ENCODE measurements around the gene SLC19A1.

The SLC19A1 gene

GRCh38 chr21:45542242-45542666 is at the start of gene SLC19A1:
TSS of gene SLC19A1 (minus strand) at chr21:45542440. CDS start at chr21:45537959, 4,481 bp downstream.
- DNase-seq (ENCODE audit: low read depth in 2 of 2) = peak in 1 of 2 donors; percentile 59

- DNase-seq (ENCODE audit: low read depth in 2 of 2) = no peak
Observed at GRCh38 chr21:45591619-45592207, 49.5 kb upstream of the SLC19A1 start.

- peak in 1 of 2 donors; percentile 46 for DNase-seq (ENCODE audit: low read depth in 2 of 2)
Observed at GRCh38 chr21:45590726-45591618, 48.7 kb upstream of the SLC19A1 start.

GRCh38 chr21:45590246-45590725 is 48.0 kb upstream of the SLC19A1 start:
- peak; percentile 64 to 68 for DNase-seq (ENCODE audit: low read depth in 2 of 2)

GRCh38 chr21:45589686-45590245 is 47.5 kb upstream of the SLC19A1 start:
- DNase-seq (ENCODE audit: low read depth in 2 of 2) = no peak

- DNase-seq (ENCODE audit: low read depth in 2 of 2) = no peak
Observed at GRCh38 chr21:45588871-45589491, 46.7 kb upstream of the SLC19A1 start.

GRCh38 chr21:45588086-45588825 is 46.0 kb upstream of the SLC19A1 start:
- DNase-seq (ENCODE audit: low read depth in 2 of 2) = no peak

GRCh38 chr21:45586289-45586858 is 44.1 kb upstream of the SLC19A1 start:
- no peak for DNase-seq (ENCODE audit: low read depth in 2 of 2)

- no peak for DNase-seq (ENCODE audit: low read depth in 2 of 2)
Observed at GRCh38 chr21:45584786-45585185, 42.5 kb upstream of the SLC19A1 start.

GRCh38 chr21:45583831-45584509 is 41.7 kb upstream of the SLC19A1 start:
- no peak for DNase-seq (ENCODE audit: low read depth in 2 of 2)

GRCh38 chr21:45582128-45582527 is 39.9 kb upstream of the SLC19A1 start:
- DNase-seq (ENCODE audit: low read depth in 2 of 2) = no peak

- DNase-seq (ENCODE audit: low read depth in 2 of 2) = no peak
Observed at GRCh38 chr21:45581322-45581712, 39.1 kb upstream of the SLC19A1 start.

- DNase-seq (ENCODE audit: low read depth in 2 of 2) = no peak
Observed at GRCh38 chr21:45580576-45581321, 38.5 kb upstream of the SLC19A1 start.

- DNase-seq (ENCODE audit: low read depth in 2 of 2) = no peak
Observed at GRCh38 chr21:45580181-45580575, 37.9 kb upstream of the SLC19A1 start.

GRCh38 chr21:45579383-45580180 is 37.3 kb upstream of the SLC19A1 start:
- DNase-seq (ENCODE audit: low read depth in 2 of 2) = no peak

GRCh38 chr21:45578811-45579381 is 36.7 kb upstream of the SLC19A1 start:
- DNase-seq (ENCODE audit: low read depth in 2 of 2) = no peak

- DNase-seq (ENCODE audit: low read depth in 2 of 2) = no peak
Observed at GRCh38 chr21:45578176-45578801, 36.0 kb upstream of the SLC19A1 start.

GRCh38 chr21:45577801-45578175 is 35.5 kb upstream of the SLC19A1 start:
- DNase-seq (ENCODE audit: low read depth in 2 of 2) = no peak

All from stimulated activated CD4-positive, alpha-beta T cell treated with anti-CD3 and anti-CD28 coated beads, Interleukin-1b, Interleukin-23, amount 100 ng/mL, for 1 hour (primary cell).